Mucosa of rectum (tissue), 2 donors: Measurements from ENCODE around the gene ZCCHC2.

Source experiments
- H3K27ac ChIP-seq, 2 donors: one replicate each; pipeline ENCODE4 v1.7.0; 2013; ENCODE audit warnings: inconsistent platforms in 2 of 2, low read depth in 2 of 2, low read length in 2 of 2
- H3K27me3 ChIP-seq, 2 donors: one replicate each; pipeline ENCODE4 v1.7.0; 2013; ENCODE audit warnings: low read length in 2 of 2; ENCODE audit not compliant: control insufficient read depth in 2 of 2, insufficient read depth in 2 of 2
- H3K36me3 ChIP-seq, 2 donors: one replicate each; pipeline ENCODE4 v1.7.0; 2013; ENCODE audit warnings: low read length in 2 of 2; ENCODE audit not compliant: control insufficient read depth in 2 of 2, insufficient read depth in 2 of 2
- H3K4me1 ChIP-seq, 2 donors: one replicate each; pipeline ENCODE4 v1.7.0; 2013; ENCODE audit warnings: low read length in 2 of 2, mild to moderate bottlenecking in 1 of 2; ENCODE audit not compliant: control insufficient read depth in 2 of 2, insufficient read depth in 2 of 2
- H3K4me3 ChIP-seq, 2 donors: one replicate each; pipeline ENCODE4 v1.7.0; 2013; ENCODE audit warnings: low read length in 2 of 2
- H3K9ac ChIP-seq, 2 donors: one replicate each; pipeline ENCODE4 v1.7.0; 2013; ENCODE audit warnings: low read length in 2 of 2, low read depth in 1 of 2, mild to moderate bottlenecking in 1 of 2
- H3K9me3 ChIP-seq, 2 donors: one replicate each; pipeline ENCODE4 v1.7.0; 2013; ENCODE audit warnings: low read length in 2 of 2; ENCODE audit not compliant: control insufficient read depth in 2 of 2
- donor health status: healthy.
- donor health status: Normal muscosa, but diverticular disease.

The ZCCHC2 gene

GRCh38 chr18:62509779-62510178 is 13.0 kb upstream of the ZCCHC2 start:
- no peak overlapping the region for H3K4me3 ChIP-seq

GRCh38 chr18:62510789-62511188 is 12.0 kb upstream of the ZCCHC2 start:
- Histone ChIP-seq H3K4me1 (peaks cover 6 to 7% of the 10 kb centered on the region in 2 donors), H3K36me3 (no peaks in the 10 kb centered on the region), H3K4me3 (no peak overlapping the region), H3K9ac (no peak overlapping the region), H3K27ac (no peak overlapping the region), H3K9me3 (peaks cover 0 to 2% of the 10 kb centered on the region in 2 donors), H3K27me3 (no peaks in the 10 kb centered on the region)

More at GRCh38 chr18:62509779-62510178, 13.0 kb upstream of the ZCCHC2 start:
- Histone ChIP-seq H3K36me3 (no peaks in the 10 kb centered on the region), H3K9me3 (peaks cover 0 to 2% of the 10 kb centered on the region in 2 donors), H3K27me3 (no peaks in the 10 kb centered on the region), H3K27ac (no peak overlapping the region), H3K9ac (no peak overlapping the region), H3K4me1 (peaks cover 10 to 11% of the 10 kb centered on the region in 2 donors)

GRCh38 chr18:62512532-62512931 is 10.3 kb upstream of the ZCCHC2 start:
- H3K9ac ChIP-seq, result no peak overlapping the region
- H3K9me3 ChIP-seq, result peaks cover 0 to 2% of the 10 kb centered on the region in 2 donors

GRCh38 chr18:62512996-62513395 is 9.8 kb upstream of the ZCCHC2 start:
- H3K9me3 ChIP-seq, result peaks cover 0 to 2% of the 10 kb centered on the region in 2 donors
- H3K4me1 ChIP-seq, result peaks cover 0 to 3% of the 10 kb centered on the region in 2 donors
- H3K9ac ChIP-seq, result no peak overlapping the region
- H3K27me3 ChIP-seq, result no peaks in the 10 kb centered on the region
- no peak overlapping the region for H3K4me3 ChIP-seq
- no peak overlapping the region for H3K27ac ChIP-seq
- no peaks in the 10 kb centered on the region for H3K36me3 ChIP-seq

More at GRCh38 chr18:62512532-62512931, 10.3 kb upstream of the ZCCHC2 start:
- Histone ChIP-seq H3K4me1 (peaks cover 0 to 3% of the 10 kb centered on the region in 2 donors), H3K27ac (no peak overlapping the region), H3K27me3 (no peaks in the 10 kb centered on the region), H3K36me3 (no peaks in the 10 kb centered on the region), H3K4me3 (no peak overlapping the region)

- Histone ChIP-seq H3K27ac (no peak overlapping the region), H3K27me3 (no peaks in the 10 kb centered on the region), H3K4me3 (no peak overlapping the region), H3K9me3 (peaks cover 0 to 2% of the 10 kb centered on the region in 2 donors), H3K4me1 (no peaks in the 10 kb centered on the region), H3K9ac (no peak overlapping the region), H3K36me3 (no peaks in the 10 kb centered on the region)
These were observed 8.3 kb upstream of the ZCCHC2 start for GRCh38 chr18:62514570-62514969.

GRCh38 chr18:62516242-62516641 is 6.6 kb upstream of the ZCCHC2 start:
- no peaks in the 10 kb centered on the region for H3K4me1 ChIP-seq
- no peak overlapping the region for H3K4me3 ChIP-seq
- no peaks in the 10 kb centered on the region for H3K27me3 ChIP-seq
- peaks cover 0 to 2% of the 10 kb centered on the region in 2 donors for H3K9me3 ChIP-seq
- H3K9ac ChIP-seq, result no peak overlapping the region
- no peak overlapping the region for H3K27ac ChIP-seq
- no peaks in the 10 kb centered on the region for H3K36me3 ChIP-seq

- no peak overlapping the region for H3K27ac ChIP-seq
- no peaks in the 10 kb centered on the region for H3K36me3 ChIP-seq
- H3K4me3 ChIP-seq, result no peak overlapping the region
- peaks cover 3 to 5% of the 10 kb centered on the region in 2 donors for H3K4me1 ChIP-seq
- H3K9me3 ChIP-seq, result peaks cover 0 to 2% of the 10 kb centered on the region in 2 donors
- H3K9ac ChIP-seq, result no peak overlapping the region
- H3K27me3 ChIP-seq, result no peaks in the 10 kb centered on the region
These were observed 4.1 kb upstream of the ZCCHC2 start for GRCh38 chr18:62518460-62519375.

DNA sequence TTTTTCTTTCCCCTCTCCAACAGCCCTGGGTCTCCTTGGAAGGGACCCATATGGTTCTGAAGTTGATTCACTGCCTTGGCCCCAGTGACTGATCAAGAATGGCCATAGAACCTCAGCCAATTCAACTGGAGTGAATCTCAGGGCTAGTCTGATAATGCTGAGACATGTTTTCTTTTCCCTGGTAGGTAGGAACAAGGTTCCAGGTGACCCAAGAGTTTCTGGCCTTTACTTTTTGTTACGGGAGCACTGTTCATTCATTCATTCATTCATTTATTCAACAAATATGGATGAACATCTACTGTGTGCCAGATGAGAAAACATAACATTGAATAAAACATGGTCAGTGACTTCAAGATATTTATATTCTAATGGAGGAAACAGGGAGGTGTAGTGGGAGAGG is 3.1 kb upstream of the ZCCHC2 start:
- Histone ChIP-seq H3K4me3 (no peak overlapping the region), H3K9me3 (no peaks in the 10 kb centered on the region), H3K27me3 (no peaks in the 10 kb centered on the region), H3K27ac (no peak overlapping the region), H3K4me1 (peaks cover 3 to 5% of the 10 kb centered on the region in 2 donors), H3K9ac (no peak overlapping the region), H3K36me3 (no peaks in the 10 kb centered on the region)

DNA sequence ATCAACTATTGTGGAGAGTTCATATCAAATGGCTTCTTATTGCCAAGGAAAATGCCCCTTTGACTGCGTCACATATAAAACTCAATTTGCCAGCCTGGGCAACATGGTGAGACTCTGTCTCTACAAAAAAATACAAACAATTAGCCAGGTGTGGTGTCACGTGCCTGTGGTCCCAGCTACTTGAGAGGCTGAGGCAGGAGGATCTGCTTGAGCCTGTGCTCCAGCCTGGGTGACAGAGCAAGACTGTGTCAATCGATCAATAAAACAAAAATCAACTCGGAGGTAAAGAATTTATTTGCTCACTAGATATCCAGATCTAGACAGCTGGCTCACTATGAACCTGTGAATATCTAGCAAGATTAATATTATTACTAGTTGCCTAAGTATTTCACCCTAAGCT is 1.7 kb upstream of the ZCCHC2 start:
- no peak overlapping the region for H3K27ac ChIP-seq
- no peaks in the 10 kb centered on the region for H3K9me3 ChIP-seq
- H3K27me3 ChIP-seq, result no peaks in the 10 kb centered on the region
- H3K4me3 ChIP-seq, result no peak overlapping the region
- H3K36me3 ChIP-seq, result no peaks in the 10 kb centered on the region
- peaks cover 11 to 15% of the 10 kb centered on the region in 2 donors for H3K4me1 ChIP-seq
- no peak overlapping the region for H3K9ac ChIP-seq

DNA sequence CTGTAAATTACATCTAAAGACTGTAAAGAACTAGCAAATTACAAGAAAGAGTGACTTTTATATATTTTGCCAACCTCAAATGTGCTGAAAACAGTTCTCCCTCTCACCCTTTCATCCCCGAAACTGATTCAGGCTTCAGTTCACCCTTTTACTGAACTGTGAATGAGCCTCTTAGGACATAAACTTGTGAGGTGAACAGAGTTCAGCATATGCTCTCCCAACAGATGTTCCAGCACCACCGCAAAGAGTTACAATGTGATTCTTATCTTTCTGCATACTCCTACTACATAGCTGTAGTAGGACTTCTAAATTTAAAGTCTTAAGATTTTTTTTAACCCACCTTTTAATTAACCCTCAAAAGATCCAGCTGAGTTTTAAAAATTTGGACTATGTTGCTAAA is 1.2 kb upstream of the ZCCHC2 start:
- H3K36me3 ChIP-seq, result no peaks in the 10 kb centered on the region
- no peak overlapping the region for H3K27ac ChIP-seq
- H3K4me3 ChIP-seq, result peak overlapping the region; percentile 86 to 94
- H3K4me1 ChIP-seq, result peaks cover 11 to 17% of the 10 kb centered on the region in 2 donors
- no peaks in the 10 kb centered on the region for H3K9me3 ChIP-seq
- H3K27me3 ChIP-seq, result no peaks in the 10 kb centered on the region
- H3K9ac ChIP-seq, result no peak overlapping the region
